ENCODE measurements around the gene DCBLD2.

DNA sequence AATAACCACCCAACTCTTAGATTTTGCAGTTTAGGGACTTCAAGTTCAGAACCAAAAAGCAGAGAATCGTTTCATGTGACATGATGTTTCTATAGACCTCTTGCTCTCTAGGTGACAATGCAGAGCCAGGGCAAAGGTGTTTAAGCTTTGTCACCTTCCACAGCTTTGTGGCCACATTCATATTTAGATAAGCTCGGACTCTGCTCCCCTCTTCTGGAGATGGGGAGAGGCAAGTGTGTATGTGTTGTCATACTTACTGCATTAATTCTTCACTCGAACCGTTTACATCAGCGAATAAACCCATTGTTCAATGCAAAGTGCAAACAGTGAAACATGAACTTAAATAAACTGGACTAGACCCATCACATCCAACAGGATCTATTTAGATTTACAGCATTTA lies 105.2 kb downstream of the DCBLD2 start:
- TF ChIP-seq, protein P1, sequence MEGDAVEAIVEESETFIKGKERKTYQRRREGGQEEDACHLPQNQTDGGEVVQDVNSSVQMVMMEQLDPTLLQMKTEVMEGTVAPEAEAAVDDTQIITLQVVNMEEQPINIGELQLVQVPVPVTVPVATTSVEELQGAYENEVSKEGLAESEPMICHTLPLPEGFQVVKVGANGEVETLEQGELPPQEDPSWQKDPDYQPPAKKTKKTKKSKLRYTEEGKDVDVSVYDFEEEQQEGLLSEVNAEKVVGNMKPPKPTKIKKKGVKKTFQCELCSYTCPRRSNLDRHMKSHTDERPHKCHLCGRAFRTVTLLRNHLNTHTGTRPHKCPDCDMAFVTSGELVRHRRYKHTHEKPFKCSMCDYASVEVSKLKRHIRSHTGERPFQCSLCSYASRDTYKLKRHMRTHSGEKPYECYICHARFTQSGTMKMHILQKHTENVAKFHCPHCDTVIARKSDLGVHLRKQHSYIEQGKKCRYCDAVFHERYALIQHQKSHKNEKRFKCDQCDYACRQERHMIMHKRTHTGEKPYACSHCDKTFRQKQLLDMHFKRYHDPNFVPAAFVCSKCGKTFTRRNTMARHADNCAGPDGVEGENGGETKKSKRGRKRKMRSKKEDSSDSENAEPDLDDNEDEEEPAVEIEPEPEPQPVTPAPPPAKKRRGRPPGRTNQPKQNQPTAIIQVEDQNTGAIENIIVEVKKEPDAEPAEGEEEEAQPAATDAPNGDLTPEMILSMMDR (IDR thresholded peaks at IDR 0.05; ENCODE audit: extremely low read depth in 1 of 2, insufficient read depth in 1 of 2, low read depth in 1 of 2, low read length in 2 of 2), result no peak
- no peak for TF ChIP-seq POLR2A (IDR thresholded peaks at IDR 0.05; ENCODE audit: low read depth, low read length)
- TF ChIP-seq, protein P2, sequence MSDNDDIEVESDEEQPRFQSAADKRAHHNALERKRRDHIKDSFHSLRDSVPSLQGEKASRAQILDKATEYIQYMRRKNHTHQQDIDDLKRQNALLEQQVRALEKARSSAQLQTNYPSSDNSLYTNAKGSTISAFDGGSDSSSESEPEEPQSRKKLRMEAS (IDR thresholded peaks at IDR 0.05; ENCODE audit: insufficient read depth, insufficient read length), result no peak
